Measurements from ENCODE around the gene TMEM150A.
"Not testable (repeated sequence)": the region's sequence is repeated elsewhere in the genome, so short reads cannot be mapped to it uniquely, and the experiment has no call there.

DNA sequence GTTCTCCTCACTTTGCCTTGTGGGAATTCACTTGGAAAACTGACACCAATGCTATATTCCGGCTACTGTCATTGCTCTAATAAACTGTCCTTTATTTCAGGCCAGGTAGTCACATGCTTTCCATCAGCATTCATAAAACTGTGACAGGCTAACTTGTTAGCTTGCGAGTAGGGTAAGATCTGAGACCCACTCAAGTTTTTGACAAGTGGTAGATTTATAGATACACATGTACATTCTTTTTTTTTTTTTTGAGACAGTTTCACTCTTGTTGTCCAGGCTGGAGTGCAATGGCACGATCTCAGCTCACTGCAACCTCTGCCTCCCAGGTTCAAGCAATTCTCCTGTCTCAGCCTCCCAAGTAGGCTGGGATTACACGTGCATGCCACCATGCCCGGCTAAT lies 15.2 kb upstream of the TMEM150A start:
- TF ChIP-seq, protein P1, sequence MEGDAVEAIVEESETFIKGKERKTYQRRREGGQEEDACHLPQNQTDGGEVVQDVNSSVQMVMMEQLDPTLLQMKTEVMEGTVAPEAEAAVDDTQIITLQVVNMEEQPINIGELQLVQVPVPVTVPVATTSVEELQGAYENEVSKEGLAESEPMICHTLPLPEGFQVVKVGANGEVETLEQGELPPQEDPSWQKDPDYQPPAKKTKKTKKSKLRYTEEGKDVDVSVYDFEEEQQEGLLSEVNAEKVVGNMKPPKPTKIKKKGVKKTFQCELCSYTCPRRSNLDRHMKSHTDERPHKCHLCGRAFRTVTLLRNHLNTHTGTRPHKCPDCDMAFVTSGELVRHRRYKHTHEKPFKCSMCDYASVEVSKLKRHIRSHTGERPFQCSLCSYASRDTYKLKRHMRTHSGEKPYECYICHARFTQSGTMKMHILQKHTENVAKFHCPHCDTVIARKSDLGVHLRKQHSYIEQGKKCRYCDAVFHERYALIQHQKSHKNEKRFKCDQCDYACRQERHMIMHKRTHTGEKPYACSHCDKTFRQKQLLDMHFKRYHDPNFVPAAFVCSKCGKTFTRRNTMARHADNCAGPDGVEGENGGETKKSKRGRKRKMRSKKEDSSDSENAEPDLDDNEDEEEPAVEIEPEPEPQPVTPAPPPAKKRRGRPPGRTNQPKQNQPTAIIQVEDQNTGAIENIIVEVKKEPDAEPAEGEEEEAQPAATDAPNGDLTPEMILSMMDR (IDR thresholded peaks at IDR 0.05; ENCODE audit: low read depth, low read length): not testable (repeated sequence)
- not testable (repeated sequence) for TF ChIP-seq EZH2phosphoT487 (IDR thresholded peaks at IDR 0.05; ENCODE audit: low read depth)
